H1 (cell line): ENCODE measurements around the gene PPP1CA. TPM values are rescaled to one million over a fixed set of nuclear protein-coding genes. Genes with fewer than 3 reads are reported as not detected.

Experiments used
- BACH1 ChIP-seq: IDR thresholded peaks from 2 replicates; pipeline ENCODE4 v1.6.1; 2012; ENCODE audit warnings: low read length, improper control_type of control experiment
- EZH2 ChIP-seq: fragments of 200-600 bp; sonication (generic); IDR thresholded peaks from 2 replicates; pipeline ENCODE4 v1.7.1; 2012; ENCODE audit warnings: low read depth, mild to moderate bottlenecking, moderate library complexity, low read length, inconsistent platforms; ENCODE audit not compliant: severe bottlenecking
- GTF2F1 ChIP-seq: IDR thresholded peaks from 2 replicates; pipeline ENCODE4 v1.6.1; 2012; ENCODE audit warnings: low read depth, low read length, improper control_type of control experiment, borderline replicate concordance
- NRF1 ChIP-seq: IDR thresholded peaks from 2 replicates; pipeline ENCODE4 v1.6.1; 2011; ENCODE audit warnings: mild to moderate bottlenecking, low read depth, low read length, improper control_type of control experiment
- TCF12 ChIP-seq: IDR thresholded peaks from 2 replicates; pipeline ENCODE4 v1.6.1; 2011; ENCODE audit warnings: low read depth, mild to moderate bottlenecking, low read length
- polyA plus RNA-seq, 7 experiments: library from polyadenylated mRNA; depleted of rRNA in 3 of 7; stranded (reverse) in 5 of 7; unstranded in 2 of 7; fragments of >200 nt in 5 of 7; fragments of 200-250 nt in 2 of 7; gene quantifications; 1 replicate in 5 of 7; 2 replicates in 1 of 7; 4 replicates in 1 of 7; pipeline versions ENCODE4 v1.2.1 to v1.2.3, GENCODE V29; 2011 to 2013; ENCODE audit warnings: missing spikeins in 2 of 7, mixed read lengths in 2 of 7
- total RNA-seq: library from RNA; stranded (reverse); fragmentation: NEBNext Ultra II Directional; extraction: Animal tissue kit (Norgen Biotek cat#: 25700); gene quantifications from 2 replicates; pipeline ENCODE4 v1.2.1, GENCODE V29; 2021

The PPP1CA gene
- total and polyA plus RNA-seq, 2 of the 8 experiments (the other 6 are each of a cell fraction or from before 2014, with no cell fraction given) = 198 to 359 TPM

GRCh38 chr11:67401495-67402191 is at the start of gene PPP1CA (continued):
- TF ChIP-seq EZH2 = no peak
- no peak for TF ChIP-seq NRF1
- TF ChIP-seq BACH1 = no peak
- no peak for TF ChIP-seq TCF12
- TF ChIP-seq GTF2F1 = no peak
